ENCODE results near the gene STK11IP. TPM values are rescaled to one million over a fixed set of nuclear protein-coding genes. Genes with fewer than 3 reads are reported as not detected.

The STK11IP gene
- total and polyA plus RNA-seq, 10 of the 15 experiments (the other 5 are each of a cell fraction or from before 2014, with no cell fraction given), result 0.42 to 24.0 (median 11.4) TPM

DNA sequence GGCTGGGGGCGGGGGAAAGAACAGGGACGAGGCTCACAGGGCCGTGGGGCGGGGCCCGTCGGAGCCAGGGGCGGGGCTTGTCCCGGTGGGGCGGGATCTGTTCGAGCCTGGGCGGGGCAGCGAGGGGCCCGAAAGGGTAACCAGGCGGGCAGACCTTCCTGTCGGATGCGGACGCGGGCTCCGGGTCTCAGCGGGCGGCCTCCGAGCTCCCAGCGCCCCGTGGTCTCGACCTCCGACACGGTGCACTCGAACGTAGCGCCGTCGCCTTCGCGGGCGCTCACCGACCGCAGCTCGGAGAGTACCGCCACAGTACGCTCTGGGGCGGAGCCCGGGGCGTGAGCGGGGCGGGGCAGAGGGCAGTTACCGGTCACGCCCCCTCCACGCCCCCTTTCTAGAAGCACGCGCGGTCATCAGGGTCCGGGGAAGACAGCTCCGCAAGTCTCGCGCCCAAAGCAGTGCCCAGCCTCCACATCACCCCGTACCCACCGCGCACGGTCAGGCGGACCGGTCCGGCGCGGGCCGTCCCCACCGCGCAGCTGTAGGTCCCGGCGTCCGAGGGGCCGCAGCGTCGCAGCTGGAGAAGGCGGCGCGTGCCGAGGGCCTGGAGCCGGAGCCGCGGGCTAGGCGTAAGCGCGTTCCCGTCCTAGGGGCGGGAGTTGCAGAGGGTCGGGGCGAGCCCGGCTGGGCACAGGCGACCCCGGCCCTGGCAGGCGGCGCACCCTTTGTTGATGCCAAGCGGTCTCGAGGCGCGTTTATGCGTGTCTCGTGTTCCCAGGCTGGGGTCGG, 45.1 kb upstream of the STK11IP start:
- H3K27ac ChIP-seq (ENCODE audit: control insufficient read depth, insufficient read depth), result no peak overlapping the region
- H3K9me3 ChIP-seq (replicated peaks; ENCODE audit: control insufficient read depth, insufficient read depth, low read length), result no peaks in the 10 kb centered on the region; the same call in 2 of the 3 replicates
- H3K36me3 ChIP-seq (ENCODE audit: control insufficient read depth in 2 of 2, insufficient read depth in 2 of 2, low read length in 1 of 2), result no peaks in the 10 kb centered on the region
- H3K4me1 ChIP-seq (ENCODE audit: control insufficient read depth, insufficient read depth, low read length), result no peaks in the 10 kb centered on the region; the same call in 1 of the 2 replicates
- intact Hi-C loops (cut with micrococcal nuclease; ENCODE audit: unreplicated experiment) (no loop called here), in situ Hi-C loops (cut with MboI) (no loop called here)
- peak overlapping the region; percentile 57; the same call in 1 of the 2 replicates for H3K4me3 ChIP-seq
- TF ChIP-seq SP1 (IDR thresholded peaks at IDR 0.05; ENCODE audit: low read depth, low read length) (peak; percentile 63), RUNX3 (IDR thresholded peaks at IDR 0.05; ENCODE audit: low read length) (peak; percentile 26; the same call in 1 of the 2 replicates), EED (IDR thresholded peaks at IDR 0.05; ENCODE audit: low read depth) (no peak), BHLHE40 (IDR thresholded peaks at IDR 0.05; ENCODE audit: borderline replicate concordance in 1 of 2, low read depth in 2 of 2, low read length in 1 of 2) (peak in 1 of 2 experiments; percentile 54; a peak in 2 of 4 replicates)
- H3K79me2 ChIP-seq (ENCODE audit: control insufficient read depth, insufficient read depth, low read length), result no peaks in the 10 kb centered on the region
- FAIRE-seq (no peak), ATAC-seq (peak; percentile 94), DNase-seq (ENCODE audit: low read depth, low spot score) (no peak)
- no peak overlapping the region for H3K9ac ChIP-seq (ENCODE audit: control insufficient read depth, insufficient read depth, low read length)
- H2AFZ ChIP-seq (ENCODE audit: control insufficient read depth, low read depth, low read length), result peak overlapping the region; percentile 75
- no peaks in the 10 kb centered on the region for H4K20me1 ChIP-seq (ENCODE audit: control insufficient read depth, insufficient read depth)
- ChIA-PET CTCF (interaction anchor here (0.9 to 1.9 kb wide), 2 partner anchors 9 to 12 kb away, joined by 3 to 7 read pairs; partner anchors contain the start of gene CHPF), RAD21 (ENCODE audit: unreplicated experiment) (no interaction called here), POLR2A (no interaction called here), SMC1A (ENCODE audit: uncharacterized antibody, unreplicated experiment) (no interaction called here)
- peaks cover 3 to 8% of the 10 kb centered on the region in 2 experiments for H3K27me3 ChIP-seq (replicated peaks in 1 of 2; ENCODE audit: control insufficient read depth in 2 of 2, insufficient read depth in 2 of 2, low read length in 1 of 2)
- BruUV-seq (replicated peaks), result no TSS peak
- H3K4me2 ChIP-seq (ENCODE audit: control insufficient read depth, insufficient read depth), result peak overlapping the region; percentile 77
- WGBS (ENCODE audit: insufficient coverage, insufficient replicate concordance, low lambda C conversion rate, missing lambda C conversion rate), result 54% methylated on average over 61 of the region's 99 CpGs

DNA sequence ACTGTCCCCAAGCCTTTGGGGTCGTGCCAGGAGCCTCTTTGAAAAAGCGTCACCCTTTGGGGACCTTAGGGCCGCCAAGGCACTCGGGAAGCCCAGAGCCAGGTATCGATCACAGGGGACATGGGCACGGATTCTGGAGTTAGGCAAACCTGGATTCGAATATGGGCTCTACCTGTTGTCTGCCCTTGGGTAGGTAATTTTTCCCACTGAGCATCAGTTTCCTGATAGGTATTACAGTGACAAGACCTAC, 44.6 kb upstream of the STK11IP start:
- DNase-seq (ENCODE audit: low read depth, low spot score) (no peak), FAIRE-seq (no peak), ATAC-seq (no peak)
- no peak overlapping the region for H3K9ac ChIP-seq (ENCODE audit: control insufficient read depth, insufficient read depth, low read length)
- no peak overlapping the region for H3K4me3 ChIP-seq
- intact Hi-C loops (cut with micrococcal nuclease; ENCODE audit: unreplicated experiment), result no loop called here
- H4K20me1 ChIP-seq (ENCODE audit: control insufficient read depth, insufficient read depth), result no peaks in the 10 kb centered on the region
- ChIA-PET RAD21 (ENCODE audit: unreplicated experiment) (no interaction called here), SMC1A (ENCODE audit: uncharacterized antibody, unreplicated experiment) (no interaction called here), CTCF (interaction anchor here (1.9 kb wide), 1 partner anchor 13 kb away, joined by 7 read pairs; no protein-coding TSS in a partner anchor), POLR2A (no interaction called here)
- no peak overlapping the region for H3K27ac ChIP-seq (ENCODE audit: control insufficient read depth, insufficient read depth)
- no peaks in the 10 kb centered on the region for H3K79me2 ChIP-seq (ENCODE audit: control insufficient read depth, insufficient read depth, low read length)
- no peaks in the 10 kb centered on the region; the same call in 2 of the 3 replicates for H3K9me3 ChIP-seq (replicated peaks; ENCODE audit: control insufficient read depth, insufficient read depth, low read length)
- in situ Hi-C loops (cut with MboI), result no loop called here
- BruUV-seq (replicated peaks), result no TSS peak
- H3K36me3 ChIP-seq (ENCODE audit: control insufficient read depth in 2 of 2, insufficient read depth in 2 of 2, low read length in 1 of 2), result no peaks in the 10 kb centered on the region
- H3K4me1 ChIP-seq (ENCODE audit: control insufficient read depth, insufficient read depth, low read length), result no peaks in the 10 kb centered on the region; the same call in 1 of the 2 replicates
- no peak overlapping the region for H2AFZ ChIP-seq (ENCODE audit: control insufficient read depth, low read depth, low read length)
- peaks cover 3 to 8% of the 10 kb centered on the region in 2 experiments for H3K27me3 ChIP-seq (replicated peaks in 1 of 2; ENCODE audit: control insufficient read depth in 2 of 2, insufficient read depth in 2 of 2, low read length in 1 of 2)
- WGBS (ENCODE audit: insufficient coverage, insufficient replicate concordance, low lambda C conversion rate, missing lambda C conversion rate), result 86% methylated on average over 7 of the region's 7 CpGs
- TF ChIP-seq SPI1 (IDR thresholded peaks at IDR 0.05; ENCODE audit: borderline replicate concordance, insufficient read depth, low read depth, low read length) (no peak), BCL11A (IDR thresholded peaks at IDR 0.05; ENCODE audit: low read depth, low read length) (no peak), STAT3 (IDR thresholded peaks at IDR 0.05; ENCODE audit: low read depth, low read length) (no peak), HDAC6 (IDR thresholded peaks at IDR 0.05; ENCODE audit: unreplicated experiment) (no peak), IKZF1 (conservative IDR thresholded peaks at IDR 0.05) (no peak), CBX3 (IDR thresholded peaks at IDR 0.05; ENCODE audit: borderline replicate concordance, low read depth) (no peak), BHLHE40 (IDR thresholded peaks at IDR 0.05; ENCODE audit: borderline replicate concordance in 1 of 2, low read depth in 2 of 2, low read length in 1 of 2) (no peak), RAD51 (IDR thresholded peaks at IDR 0.05) (no peak), MXI1 (IDR thresholded peaks at IDR 0.05; ENCODE audit: low read depth, low read length) (no peak), PAX8 (IDR thresholded peaks at IDR 0.05) (no peak), MEF2A (IDR thresholded peaks at IDR 0.05; ENCODE audit: insufficient read depth, low read depth, low read length) (no peak), CREM (IDR thresholded peaks at IDR 0.05; ENCODE audit: low read depth) (no peak), MEF2B (IDR thresholded peaks at IDR 0.05; ENCODE audit: partially characterized antibody, poor library complexity, severe bottlenecking) (no peak), POU2F2 (IDR thresholded peaks at IDR 0.05; ENCODE audit: borderline replicate concordance, low read depth, low read length) (no peak), MTA3 (IDR thresholded peaks at IDR 0.05; ENCODE audit: borderline replicate concordance, low read length) (no peak), ZNF217 (IDR thresholded peaks at IDR 0.05) (no peak)
- no peak overlapping the region for H3K4me2 ChIP-seq (ENCODE audit: control insufficient read depth, insufficient read depth)
